Hepatocyte (in vitro differentiated cells): ENCODE results near the gene BABAM1.

Experiments used
- EZH2 ChIP-seq: fragments of 200-600 bp; sonication (generic); IDR thresholded peaks from 2 replicates; pipeline ENCODE4 v1.6.1; 2016; ENCODE audit warnings: antibody characterized with exemption, mild to moderate bottlenecking, borderline replicate concordance
- TF ChIP-seq, protein P1 (sequence below): fragments of 200-600 bp; sonication (generic); IDR thresholded peaks from 2 replicates; pipeline ENCODE4 v1.5.1; 2016; ENCODE audit warnings: antibody characterized with exemption, mild to moderate bottlenecking; ENCODE audit not compliant: poor library complexity

DNA sequence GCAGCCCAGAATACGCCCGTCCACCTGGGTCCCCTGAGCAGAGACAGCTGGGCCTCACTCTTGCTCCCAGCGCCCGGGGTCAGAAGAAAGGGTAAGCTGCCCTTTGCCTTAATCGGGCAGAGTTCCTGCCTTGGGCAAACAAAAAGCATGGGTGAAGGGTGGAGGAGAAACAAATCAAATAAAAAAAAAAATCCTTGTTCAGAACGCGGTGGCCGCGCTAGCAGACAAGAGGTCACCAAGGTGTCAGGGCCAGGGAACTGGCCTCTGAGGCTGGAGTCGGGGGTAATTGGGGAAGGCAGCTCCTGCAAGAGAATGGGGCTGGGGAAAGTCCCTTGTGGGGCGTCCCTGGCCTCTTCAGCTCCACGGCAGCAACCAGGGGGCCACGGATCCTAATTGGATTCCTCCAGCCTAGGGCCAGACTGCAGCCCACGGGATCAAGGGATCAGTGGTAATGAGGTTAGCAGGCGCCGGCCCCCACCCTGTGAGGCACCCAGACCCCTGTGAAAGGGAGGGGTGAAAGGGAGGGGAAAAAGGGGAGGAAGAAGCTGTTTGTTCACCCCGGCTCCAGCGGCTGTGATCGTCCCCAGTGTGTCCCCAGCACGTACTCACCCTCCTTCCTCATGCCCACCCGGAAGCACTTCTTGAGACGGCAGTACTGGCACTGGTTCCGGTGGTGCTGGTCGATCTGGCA, 27.0 kb upstream of the BABAM1 start:
- no peak for TF ChIP-seq EZH2
- TF ChIP-seq, protein P1, sequence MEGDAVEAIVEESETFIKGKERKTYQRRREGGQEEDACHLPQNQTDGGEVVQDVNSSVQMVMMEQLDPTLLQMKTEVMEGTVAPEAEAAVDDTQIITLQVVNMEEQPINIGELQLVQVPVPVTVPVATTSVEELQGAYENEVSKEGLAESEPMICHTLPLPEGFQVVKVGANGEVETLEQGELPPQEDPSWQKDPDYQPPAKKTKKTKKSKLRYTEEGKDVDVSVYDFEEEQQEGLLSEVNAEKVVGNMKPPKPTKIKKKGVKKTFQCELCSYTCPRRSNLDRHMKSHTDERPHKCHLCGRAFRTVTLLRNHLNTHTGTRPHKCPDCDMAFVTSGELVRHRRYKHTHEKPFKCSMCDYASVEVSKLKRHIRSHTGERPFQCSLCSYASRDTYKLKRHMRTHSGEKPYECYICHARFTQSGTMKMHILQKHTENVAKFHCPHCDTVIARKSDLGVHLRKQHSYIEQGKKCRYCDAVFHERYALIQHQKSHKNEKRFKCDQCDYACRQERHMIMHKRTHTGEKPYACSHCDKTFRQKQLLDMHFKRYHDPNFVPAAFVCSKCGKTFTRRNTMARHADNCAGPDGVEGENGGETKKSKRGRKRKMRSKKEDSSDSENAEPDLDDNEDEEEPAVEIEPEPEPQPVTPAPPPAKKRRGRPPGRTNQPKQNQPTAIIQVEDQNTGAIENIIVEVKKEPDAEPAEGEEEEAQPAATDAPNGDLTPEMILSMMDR = no peak
